Measurements from ENCODE around the gene CPS1.

DNA sequence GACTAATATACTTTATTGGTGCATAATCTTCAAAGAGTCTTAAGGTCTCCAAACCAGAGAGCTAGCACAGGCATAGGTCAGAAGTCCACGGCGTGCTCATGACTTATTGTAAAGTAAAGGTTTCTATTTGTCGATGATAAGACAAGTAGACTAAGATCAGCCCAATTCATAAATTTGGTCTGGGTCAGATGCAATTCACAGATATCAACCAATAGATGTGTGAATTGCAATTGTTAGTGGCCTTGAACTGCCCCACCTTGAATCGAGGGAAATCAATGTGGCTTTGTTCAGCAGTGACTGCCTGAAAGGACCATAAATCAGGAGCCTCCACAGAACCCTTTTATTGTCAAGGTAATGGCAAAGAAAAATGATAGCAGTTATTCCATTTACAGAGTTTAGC, 39.1 kb upstream of the CPS1 start:
- TF ChIP-seq POLR2AphosphoS5 (IDR thresholded peaks at IDR 0.05; ENCODE audit: low read depth, low read length) (no peak), TAF1 (IDR thresholded peaks at IDR 0.05; ENCODE audit: borderline replicate concordance, insufficient read depth, low read length) (no peak)
- TF ChIP-seq, protein P1, sequence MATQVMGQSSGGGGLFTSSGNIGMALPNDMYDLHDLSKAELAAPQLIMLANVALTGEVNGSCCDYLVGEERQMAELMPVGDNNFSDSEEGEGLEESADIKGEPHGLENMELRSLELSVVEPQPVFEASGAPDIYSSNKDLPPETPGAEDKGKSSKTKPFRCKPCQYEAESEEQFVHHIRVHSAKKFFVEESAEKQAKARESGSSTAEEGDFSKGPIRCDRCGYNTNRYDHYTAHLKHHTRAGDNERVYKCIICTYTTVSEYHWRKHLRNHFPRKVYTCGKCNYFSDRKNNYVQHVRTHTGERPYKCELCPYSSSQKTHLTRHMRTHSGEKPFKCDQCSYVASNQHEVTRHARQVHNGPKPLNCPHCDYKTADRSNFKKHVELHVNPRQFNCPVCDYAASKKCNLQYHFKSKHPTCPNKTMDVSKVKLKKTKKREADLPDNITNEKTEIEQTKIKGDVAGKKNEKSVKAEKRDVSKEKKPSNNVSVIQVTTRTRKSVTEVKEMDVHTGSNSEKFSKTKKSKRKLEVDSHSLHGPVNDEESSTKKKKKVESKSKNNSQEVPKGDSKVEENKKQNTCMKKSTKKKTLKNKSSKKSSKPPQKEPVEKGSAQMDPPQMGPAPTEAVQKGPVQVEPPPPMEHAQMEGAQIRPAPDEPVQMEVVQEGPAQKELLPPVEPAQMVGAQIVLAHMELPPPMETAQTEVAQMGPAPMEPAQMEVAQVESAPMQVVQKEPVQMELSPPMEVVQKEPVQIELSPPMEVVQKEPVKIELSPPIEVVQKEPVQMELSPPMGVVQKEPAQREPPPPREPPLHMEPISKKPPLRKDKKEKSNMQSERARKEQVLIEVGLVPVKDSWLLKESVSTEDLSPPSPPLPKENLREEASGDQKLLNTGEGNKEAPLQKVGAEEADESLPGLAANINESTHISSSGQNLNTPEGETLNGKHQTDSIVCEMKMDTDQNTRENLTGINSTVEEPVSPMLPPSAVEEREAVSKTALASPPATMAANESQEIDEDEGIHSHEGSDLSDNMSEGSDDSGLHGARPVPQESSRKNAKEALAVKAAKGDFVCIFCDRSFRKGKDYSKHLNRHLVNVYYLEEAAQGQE (IDR thresholded peaks at IDR 0.05; ENCODE audit: insufficient read depth in 1 of 2, low read depth in 2 of 2, low read length in 2 of 2): no peak

Measured in PFSK-1 (cell line).